ACC112 (cell line): ENCODE measurements around the gene MSH4.
"Not testable (repeated sequence)": the region's sequence is repeated elsewhere in the genome, so short reads cannot be mapped to it uniquely, and the experiment has no call there.

Experiments
- H2AFZ ChIP-seq: fragments of 200-600 bp; sonication (generic); one replicate; pipeline ENCODE4 v1.6.0; 2017; ENCODE audit warnings: antibody characterized with exemption, low read length; ENCODE audit not compliant: unreplicated experiment
- H3K27ac ChIP-seq: fragments of 200-600 bp; sonication (generic); 2 replicates; pipeline ENCODE4 v1.5.1; 2014; ENCODE audit warnings: low read depth, mild to moderate bottlenecking, antibody characterized with exemption, low read length, moderate library complexity
- H3K27me3 ChIP-seq: fragments of 200-600 bp; sonication (generic); 2 replicates; pipeline ENCODE4 v1.6.1; 2014; ENCODE audit warnings: mild to moderate bottlenecking, antibody characterized with exemption, low read length, moderate library complexity, mixed read lengths; ENCODE audit not compliant: insufficient read depth
- H3K36me3 ChIP-seq: fragments of 200-600 bp; sonication (generic); 2 replicates; pipeline ENCODE4 v1.6.1; 2016; ENCODE audit warnings: mild to moderate bottlenecking, antibody characterized with exemption, low read length, moderate library complexity, mixed read lengths; ENCODE audit not compliant: insufficient read depth
- H3K4me1 ChIP-seq: fragments of 200-600 bp; sonication (generic); one replicate; pipeline ENCODE4 v1.6.1; 2016; ENCODE audit warnings: low read length, mixed read lengths; ENCODE audit not compliant: insufficient read depth, unreplicated experiment, control insufficient read depth
- H3K4me3 ChIP-seq: fragments of 200-600 bp; sonication (generic); 2 replicates; pipeline ENCODE4 v1.5.1; 2014; ENCODE audit warnings: mild to moderate bottlenecking, low read depth, low read length
- H3K79me2 ChIP-seq: fragments of 200-600 bp; sonication (generic); one replicate; pipeline ENCODE4 v1.6.0; 2016; ENCODE audit warnings: low read length; ENCODE audit not compliant: control insufficient read depth, unreplicated experiment, insufficient read depth

Gene MSH4

GRCh38 chr1:75796376-75797272 is at the start of gene MSH4:
Gene MSH4 (plus strand): TSS chr1:75796882. CDS start chr1:75796986, 104 bp downstream.
- Histone ChIP-seq H3K4me3 (no peak within 1 kb of the TSS), H3K79me2 (peaks cover 6% of the 10 kb centered on the region), H3K27me3 (no peaks in the 10 kb centered on the region), H3K27ac (no peak within 1 kb of the TSS), H3K4me1 (no peaks in the 10 kb centered on the region), H2AFZ (no peak within 1 kb of the TSS), H3K36me3 (peaks cover 41% of the 10 kb centered on the region)

- H3K79me2 ChIP-seq, H3K36me3 ChIP-seq, H2AFZ ChIP-seq, H3K4me1 ChIP-seq, H3K27me3 ChIP-seq, H3K27ac ChIP-seq, H3K4me3 ChIP-seq: not testable (repeated sequence)
Measured at GRCh38 chr1:75757210-75757609, 39.5 kb upstream of the MSH4 start.

DNA sequence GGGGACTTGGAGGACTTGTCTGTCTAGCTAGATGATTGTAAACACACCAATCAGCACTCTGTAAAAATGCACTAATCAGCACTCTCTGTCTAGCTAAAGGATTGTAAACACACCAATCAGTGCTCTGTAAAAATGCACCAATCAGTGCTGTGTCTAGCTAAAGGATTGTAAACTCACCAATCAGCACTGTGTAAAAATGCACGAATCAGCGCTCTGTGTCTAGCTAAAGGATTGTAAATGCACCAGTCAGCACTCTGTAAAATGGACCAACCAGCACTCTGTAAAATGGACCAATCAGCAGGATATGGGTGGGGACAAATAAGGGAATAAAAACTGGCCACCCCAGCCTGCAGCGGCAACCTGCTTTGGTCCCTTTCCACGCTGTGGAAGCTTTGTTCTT is 38.1 kb upstream of the MSH4 start:
- not testable (repeated sequence) for H3K4me1 ChIP-seq, H3K27ac ChIP-seq, H3K79me2 ChIP-seq, H3K4me3 ChIP-seq, H2AFZ ChIP-seq, H3K27me3 ChIP-seq
- peaks cover 17% of the 10 kb centered on the region for H3K36me3 ChIP-seq

DNA sequence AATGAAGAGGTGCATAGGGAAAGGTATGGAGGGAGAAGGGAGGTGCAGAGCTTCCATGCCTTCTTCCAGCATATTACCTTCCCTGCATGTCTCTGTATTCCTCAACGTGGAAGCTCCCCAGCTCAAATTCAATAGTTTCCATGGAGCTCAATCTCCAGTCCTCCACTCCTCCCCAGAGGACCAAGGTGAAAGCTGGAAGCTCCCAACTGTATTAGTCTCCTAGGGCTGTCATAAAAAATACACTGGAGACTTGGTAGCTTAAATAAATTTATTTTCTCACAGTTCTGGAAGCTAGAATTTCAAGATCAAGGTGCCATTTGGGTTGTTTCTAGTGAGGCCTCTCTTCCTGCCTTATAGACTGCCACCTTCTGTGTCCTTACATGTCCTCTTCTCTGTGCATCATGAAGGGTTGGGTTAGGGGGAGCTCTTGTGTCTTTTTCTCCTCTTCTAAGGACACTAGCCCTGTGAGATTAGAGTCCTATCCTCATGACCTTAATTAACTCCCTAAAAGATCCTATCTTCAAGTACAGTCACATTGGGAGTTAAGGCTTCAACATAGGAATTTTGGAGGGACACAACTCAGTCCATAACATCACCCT is 32.5 kb upstream of the MSH4 start:
- Histone ChIP-seq H3K4me3 (no peak overlapping the region), H2AFZ (no peak overlapping the region), H3K36me3 (peaks cover 11% of the 10 kb centered on the region), H3K27me3 (no peaks in the 10 kb centered on the region), H3K79me2 (no peaks in the 10 kb centered on the region), H3K4me1 (peaks cover 16% of the 10 kb centered on the region), H3K27ac (no peak overlapping the region)

DNA sequence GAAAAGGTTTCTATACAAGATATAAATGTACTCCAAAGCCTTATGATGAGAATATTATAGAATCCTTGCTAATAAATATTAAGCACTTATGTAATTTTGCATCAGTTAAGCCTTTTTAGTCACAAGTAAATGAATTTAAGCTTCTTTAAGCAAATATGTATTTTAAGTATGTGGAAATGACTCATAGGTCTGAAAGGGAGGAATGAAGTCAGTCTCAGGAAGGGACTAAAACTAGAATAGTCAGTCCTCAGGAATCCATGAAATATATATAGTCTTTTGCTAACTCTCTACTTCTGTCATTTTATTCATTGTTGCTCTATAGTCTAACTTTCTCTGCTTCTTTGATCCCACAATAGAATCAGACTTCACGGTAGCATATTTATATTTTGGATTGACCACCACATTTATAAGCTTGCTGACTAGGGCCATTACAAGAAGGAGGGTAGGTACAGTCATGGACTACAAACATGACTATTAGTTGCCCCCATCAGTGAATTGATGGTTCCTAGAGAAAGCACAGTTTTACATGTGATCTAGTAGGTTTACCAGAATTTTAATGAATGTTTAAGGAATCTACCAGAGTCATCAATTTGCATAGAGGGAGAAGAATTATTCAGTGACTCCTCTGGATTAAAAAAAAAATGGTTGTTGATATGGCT is 30.9 kb upstream of the MSH4 start:
- no peaks in the 10 kb centered on the region for H3K27me3 ChIP-seq
- no peaks in the 10 kb centered on the region for H3K79me2 ChIP-seq
- H3K27ac ChIP-seq: peak overlapping the region; percentile 84
- H2AFZ ChIP-seq: peak overlapping the region; percentile 83
- H3K4me3 ChIP-seq: peak overlapping the region; percentile 50; the same call in 1 of the 2 replicates
- peaks cover 11% of the 10 kb centered on the region for H3K36me3 ChIP-seq
- peaks cover 16% of the 10 kb centered on the region for H3K4me1 ChIP-seq

DNA sequence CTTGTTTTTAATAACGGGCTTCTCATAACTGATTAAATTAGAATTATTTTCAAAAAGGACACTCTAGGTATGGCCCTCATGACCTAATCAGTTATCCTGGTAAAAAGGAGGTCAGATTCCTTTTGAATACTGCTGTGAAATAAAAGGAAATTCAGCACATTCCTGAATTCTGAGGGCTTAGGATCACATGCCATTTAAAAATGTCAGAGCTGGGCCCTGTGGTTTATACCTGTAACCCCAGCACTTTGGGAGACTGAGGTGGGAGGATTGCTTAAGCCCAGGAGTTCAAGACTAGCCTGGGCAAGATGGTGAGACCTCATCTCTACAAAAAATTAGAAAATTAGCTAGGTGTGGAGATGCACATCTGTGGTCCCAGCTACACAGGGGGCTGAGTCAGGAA is 28.7 kb upstream of the MSH4 start:
- no peak overlapping the region for H3K4me3 ChIP-seq
- H2AFZ ChIP-seq: no peak overlapping the region
- H3K27me3 ChIP-seq: no peaks in the 10 kb centered on the region
- peaks cover 6% of the 10 kb centered on the region for H3K36me3 ChIP-seq
- H3K4me1 ChIP-seq: peaks cover 16% of the 10 kb centered on the region
- no peak overlapping the region for H3K27ac ChIP-seq
- H3K79me2 ChIP-seq: no peaks in the 10 kb centered on the region

- Histone ChIP-seq H3K4me3 (no peak overlapping the region), H3K79me2 (no peaks in the 10 kb centered on the region), H3K4me1 (peaks cover 7% of the 10 kb centered on the region), H2AFZ (no peak overlapping the region), H3K36me3 (no peaks in the 10 kb centered on the region), H3K27ac (no peak overlapping the region), H3K27me3 (no peaks in the 10 kb centered on the region)
Measured at GRCh38 chr1:75770761-75771160, 25.9 kb upstream of the MSH4 start.

DNA sequence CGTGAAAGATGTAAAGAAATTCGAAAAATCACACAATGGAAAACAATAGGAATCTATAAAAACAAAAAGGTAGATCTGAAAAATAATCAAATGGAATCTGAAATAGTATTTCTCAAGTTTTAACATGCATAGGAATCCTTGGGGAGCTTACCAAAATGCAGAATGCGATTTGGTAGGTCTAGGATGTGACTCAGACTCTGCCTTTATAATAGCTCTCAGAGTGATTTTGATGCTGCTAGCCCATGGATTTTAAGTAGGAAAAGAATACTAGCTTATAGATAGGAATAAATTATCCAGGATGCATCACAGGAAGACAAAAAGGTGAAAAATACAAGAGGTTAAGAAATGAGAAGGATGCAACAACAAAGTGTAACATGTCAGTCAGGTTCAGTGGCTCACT is 24.7 kb upstream of the MSH4 start:
- no peaks in the 10 kb centered on the region for H3K36me3 ChIP-seq
- H3K27ac ChIP-seq: no peak overlapping the region
- no peaks in the 10 kb centered on the region for H3K79me2 ChIP-seq
- H3K27me3 ChIP-seq: no peaks in the 10 kb centered on the region
- H3K4me3 ChIP-seq: no peak overlapping the region
- H3K4me1 ChIP-seq: no peaks in the 10 kb centered on the region
- H2AFZ ChIP-seq: no peak overlapping the region

DNA sequence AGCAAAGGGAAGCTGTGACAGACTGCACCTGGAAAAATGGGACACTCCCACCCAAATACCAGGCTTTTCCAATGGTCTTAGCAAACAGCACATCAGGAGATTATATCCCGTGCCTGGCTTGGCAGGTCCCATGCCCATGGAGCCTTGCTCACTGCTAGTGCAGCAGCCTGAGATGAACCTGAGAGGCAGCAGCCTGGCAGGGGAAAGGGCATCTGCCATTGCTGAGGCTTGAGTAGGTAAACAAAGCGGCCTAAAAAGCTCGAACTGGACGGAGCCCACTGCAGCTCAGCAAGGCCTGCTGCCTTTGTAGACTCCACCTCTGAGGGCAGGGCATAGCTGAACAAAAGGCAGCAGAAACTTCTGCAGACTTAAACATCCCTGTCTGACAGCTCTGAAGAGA is 18.9 kb upstream of the MSH4 start:
- not testable (repeated sequence) for H3K4me1 ChIP-seq, H3K36me3 ChIP-seq, H3K27me3 ChIP-seq, H3K4me3 ChIP-seq, H3K27ac ChIP-seq, H2AFZ ChIP-seq, H3K79me2 ChIP-seq

DNA sequence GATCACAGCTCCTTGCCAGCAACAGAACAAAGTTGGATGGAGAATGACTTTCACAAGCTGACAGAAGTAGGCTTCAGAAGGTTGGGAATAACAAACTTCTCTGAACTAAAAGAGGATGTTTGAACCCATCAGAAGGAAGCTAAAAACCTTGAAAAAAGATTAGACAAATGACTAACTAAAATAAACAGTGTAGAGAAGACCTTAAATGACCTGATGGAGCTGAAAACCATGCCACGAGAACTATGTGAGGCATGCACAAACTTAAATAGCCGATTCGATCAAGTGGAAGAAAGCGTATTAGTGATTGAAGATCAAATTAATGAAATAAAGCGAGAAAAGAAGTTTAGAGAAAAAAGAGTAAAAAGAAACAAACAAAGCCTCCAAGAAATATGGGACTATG is 18.0 kb upstream of the MSH4 start:
- not testable (repeated sequence) for H3K27me3 ChIP-seq, H3K27ac ChIP-seq, H3K4me1 ChIP-seq, H3K79me2 ChIP-seq, H3K4me3 ChIP-seq, H3K36me3 ChIP-seq, H2AFZ ChIP-seq

DNA sequence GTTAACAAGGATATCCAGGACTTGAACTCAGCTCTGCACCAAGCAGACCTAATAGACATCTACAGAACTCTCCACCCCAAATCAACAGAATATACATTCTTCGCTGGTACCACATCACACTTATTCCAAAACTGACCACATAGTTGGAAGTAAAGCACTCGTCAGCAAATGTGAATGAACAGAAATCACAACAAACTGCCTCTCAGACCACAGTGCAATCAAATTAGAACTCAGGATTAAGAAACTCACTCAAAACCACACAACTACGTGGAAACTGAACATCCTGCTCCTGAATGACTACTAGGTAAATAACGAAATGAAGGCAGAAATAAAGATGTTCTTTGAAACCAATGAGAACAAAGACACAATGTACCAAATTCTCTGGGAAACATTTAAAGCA is 16.5 kb upstream of the MSH4 start:
- not testable (repeated sequence) for H3K79me2 ChIP-seq, H3K27ac ChIP-seq, H3K4me3 ChIP-seq, H3K36me3 ChIP-seq, H3K27me3 ChIP-seq, H3K4me1 ChIP-seq, H2AFZ ChIP-seq
